Activated CD4-positive, alpha-beta T cell treated with anti-CD3 and anti-CD28 coated beads for 24 hours (primary cell): Measurements from ENCODE around the gene PRRX1.

Experiments used
- DNase-seq, 2 donors: peaks; one replicate each; pipeline ENCODE4 v3.0.0-alpha.2; 2020; ENCODE audit warnings: low read depth in 2 of 2

PRRX1 gene

GRCh38 chr1:170765712-170766330 is 101.9 kb downstream of the PRRX1 start:
- DNase-seq = no peak

DNA sequence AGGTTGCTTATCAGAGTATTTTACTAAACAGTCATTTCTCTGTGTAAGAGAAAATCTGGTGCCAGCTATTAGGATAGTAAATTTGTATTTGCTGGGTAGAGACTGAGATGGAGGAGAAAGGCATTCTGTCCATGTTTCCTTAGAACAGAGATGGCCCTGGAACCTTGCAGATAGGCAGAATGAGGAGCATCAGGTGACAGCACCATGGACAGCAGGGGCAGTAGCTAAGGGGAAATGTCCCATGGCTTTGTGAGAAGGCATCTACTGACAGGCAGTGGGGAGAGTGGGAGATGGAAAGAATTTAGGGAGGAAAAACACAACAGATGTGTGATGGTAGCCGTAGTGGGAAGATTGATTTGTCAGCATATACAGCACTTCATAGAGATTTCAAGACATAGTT is 105.0 kb downstream of the PRRX1 start:
- DNase-seq = no peak

DNA sequence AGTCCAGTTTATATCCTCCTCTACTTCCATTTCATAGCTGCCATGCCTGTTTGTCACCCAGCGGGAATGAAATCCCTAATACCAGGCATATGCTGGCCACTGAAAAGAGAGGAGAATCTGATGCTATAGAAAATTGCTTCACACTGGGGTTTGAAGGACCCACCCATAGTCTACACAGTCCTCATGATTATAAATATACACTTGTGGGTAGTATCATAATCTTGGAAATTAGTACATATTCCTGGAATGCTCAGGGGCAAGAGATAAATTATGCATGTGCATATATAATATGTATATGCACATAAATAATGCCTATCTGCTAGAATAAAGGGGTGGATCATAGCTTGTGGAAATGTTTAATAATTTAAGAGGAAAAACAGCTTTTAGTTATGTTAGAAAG is 105.8 kb downstream of the PRRX1 start:
- no peak for DNase-seq

- DNase-seq = no peak
Measured at GRCh38 chr1:170770254-170770653, 106.3 kb downstream of the PRRX1 start.

DNA sequence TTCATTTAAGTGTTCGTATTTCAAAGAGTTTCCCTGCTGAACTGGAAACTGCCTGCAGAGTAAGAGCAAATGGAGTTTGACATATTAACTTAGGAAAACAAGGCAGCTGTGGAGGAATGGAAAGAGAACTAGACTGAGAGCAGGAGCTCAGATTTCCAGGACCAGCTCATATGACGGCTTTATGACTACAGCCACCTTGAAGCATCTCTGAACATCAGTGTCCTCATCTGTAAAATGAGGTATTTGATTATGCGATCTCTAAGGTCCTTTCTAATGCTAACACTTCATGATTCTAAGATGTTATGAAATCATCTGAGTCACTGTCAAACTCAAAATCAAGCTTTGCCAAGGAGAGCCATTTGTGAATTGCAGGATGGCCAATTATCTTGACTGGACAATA is 112.3 kb downstream of the PRRX1 start:
- DNase-seq = no peak

DNA sequence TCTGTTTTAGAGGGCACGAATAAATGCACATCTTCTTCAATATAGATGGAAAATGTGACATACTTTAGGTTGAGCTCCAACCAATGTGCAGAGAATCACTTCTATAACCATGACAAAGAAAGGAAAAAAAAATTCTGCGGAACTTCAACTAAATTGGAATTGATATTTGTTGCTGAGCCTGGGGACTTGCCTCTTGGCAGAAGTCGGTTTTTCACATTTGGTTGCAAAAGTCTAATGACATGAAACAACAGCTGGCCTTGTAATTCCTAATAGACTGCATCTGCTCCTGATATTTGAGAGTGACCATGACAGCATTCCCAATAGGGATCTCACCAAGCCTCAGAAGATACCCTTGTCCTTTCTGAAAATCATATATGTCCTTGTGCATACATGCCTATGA is 112.8 kb downstream of the PRRX1 start:
- DNase-seq = no peak
